Left ventricle myocardium inferior (tissue), 1 donor: ENCODE results near the gene UCK1. TPM values are rescaled to one million over a fixed set of nuclear protein-coding genes. Genes with fewer than 3 reads are reported as not detected.

Source experiments
- DNase-seq: peaks from one replicate; pipeline ENCODE4 v3.0.0-alpha.2; 2020
- H3K27ac ChIP-seq: fragments of 200-600 bp; replicated peaks from 2 replicates; pipeline ENCODE4 v1.8.0; 2021
- H3K27me3 ChIP-seq: fragments of 200-600 bp; 2 replicates; pipeline ENCODE4 v1.8.0; 2021; ENCODE audit warnings: low read depth
- H3K36me3 ChIP-seq: fragments of 200-600 bp; 2 replicates; pipeline ENCODE4 v1.8.0; 2021
- H3K4me1 ChIP-seq: fragments of 200-600 bp; 2 replicates; pipeline ENCODE4 v1.8.0; 2021
- H3K4me3 ChIP-seq: fragments of 200-600 bp; 2 replicates; pipeline ENCODE4 v1.8.0; 2021; ENCODE audit warnings: mild to moderate bottlenecking, moderate library complexity
- H3K9me3 ChIP-seq: fragments of 200-600 bp; replicated peaks from 2 replicates; pipeline ENCODE4 v1.8.0; 2021
- intact Hi-C: fragments of 100-400 bp; cut with micrococcal nuclease; formaldehyde crosslinking; loops from one replicate; pipeline ENCODE4 v1.11.0; 2022
- total RNA-seq: library from RNA; stranded (reverse); fragmentation: NEBNext Ultra II Directional; extraction: Animal tissue kit (Norgen Biotek cat#: 25700); gene quantifications from one replicate; pipeline ENCODE4 v1.2.1, GENCODE V29; 2021
- TF ChIP-seq, protein P1 (sequence below): fragments of 200-600 bp; IDR thresholded peaks from 2 replicates; pipeline ENCODE4 v1.8.0; 2021; ENCODE audit warnings: antibody characterized with exemption, mild to moderate bottlenecking, borderline replicate concordance
- donor health status: DM: no; HTN: yes; CAD: no; lungs with severe emphysema.

Gene UCK1
- total RNA-seq, 1 donor from 2014 or later: 23.0 TPM

GRCh38 chr9:131523451-131524435 is 7.3 kb downstream of the UCK1 start:
- Histone ChIP-seq H3K36me3 (peaks cover 100% of the 10 kb centered on the region), H3K4me3 (no peak overlapping the region), H3K9me3 (no peaks in the 10 kb centered on the region), H3K4me1 (peaks cover 12% of the 10 kb centered on the region), H3K27ac (no peak overlapping the region), H3K27me3 (no peaks in the 10 kb centered on the region)
- no peak for DNase-seq
- intact Hi-C loops: no loop called here
- TF ChIP-seq, protein P1, sequence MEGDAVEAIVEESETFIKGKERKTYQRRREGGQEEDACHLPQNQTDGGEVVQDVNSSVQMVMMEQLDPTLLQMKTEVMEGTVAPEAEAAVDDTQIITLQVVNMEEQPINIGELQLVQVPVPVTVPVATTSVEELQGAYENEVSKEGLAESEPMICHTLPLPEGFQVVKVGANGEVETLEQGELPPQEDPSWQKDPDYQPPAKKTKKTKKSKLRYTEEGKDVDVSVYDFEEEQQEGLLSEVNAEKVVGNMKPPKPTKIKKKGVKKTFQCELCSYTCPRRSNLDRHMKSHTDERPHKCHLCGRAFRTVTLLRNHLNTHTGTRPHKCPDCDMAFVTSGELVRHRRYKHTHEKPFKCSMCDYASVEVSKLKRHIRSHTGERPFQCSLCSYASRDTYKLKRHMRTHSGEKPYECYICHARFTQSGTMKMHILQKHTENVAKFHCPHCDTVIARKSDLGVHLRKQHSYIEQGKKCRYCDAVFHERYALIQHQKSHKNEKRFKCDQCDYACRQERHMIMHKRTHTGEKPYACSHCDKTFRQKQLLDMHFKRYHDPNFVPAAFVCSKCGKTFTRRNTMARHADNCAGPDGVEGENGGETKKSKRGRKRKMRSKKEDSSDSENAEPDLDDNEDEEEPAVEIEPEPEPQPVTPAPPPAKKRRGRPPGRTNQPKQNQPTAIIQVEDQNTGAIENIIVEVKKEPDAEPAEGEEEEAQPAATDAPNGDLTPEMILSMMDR: no peak

- H3K27me3 ChIP-seq: no peaks in the 10 kb centered on the region
- intact Hi-C loops: no loop called here
- H3K4me3 ChIP-seq: no peak overlapping the region
- peaks cover 19% of the 10 kb centered on the region for H3K4me1 ChIP-seq
- no peaks in the 10 kb centered on the region for H3K9me3 ChIP-seq
- H3K36me3 ChIP-seq: peaks cover 98% of the 10 kb centered on the region
- no peak for DNase-seq
- TF ChIP-seq, protein P1: no peak
- H3K27ac ChIP-seq: no peak overlapping the region
These were observed 8.0 kb downstream of the UCK1 start for GRCh38 chr9:131523086-131523388.

DNA sequence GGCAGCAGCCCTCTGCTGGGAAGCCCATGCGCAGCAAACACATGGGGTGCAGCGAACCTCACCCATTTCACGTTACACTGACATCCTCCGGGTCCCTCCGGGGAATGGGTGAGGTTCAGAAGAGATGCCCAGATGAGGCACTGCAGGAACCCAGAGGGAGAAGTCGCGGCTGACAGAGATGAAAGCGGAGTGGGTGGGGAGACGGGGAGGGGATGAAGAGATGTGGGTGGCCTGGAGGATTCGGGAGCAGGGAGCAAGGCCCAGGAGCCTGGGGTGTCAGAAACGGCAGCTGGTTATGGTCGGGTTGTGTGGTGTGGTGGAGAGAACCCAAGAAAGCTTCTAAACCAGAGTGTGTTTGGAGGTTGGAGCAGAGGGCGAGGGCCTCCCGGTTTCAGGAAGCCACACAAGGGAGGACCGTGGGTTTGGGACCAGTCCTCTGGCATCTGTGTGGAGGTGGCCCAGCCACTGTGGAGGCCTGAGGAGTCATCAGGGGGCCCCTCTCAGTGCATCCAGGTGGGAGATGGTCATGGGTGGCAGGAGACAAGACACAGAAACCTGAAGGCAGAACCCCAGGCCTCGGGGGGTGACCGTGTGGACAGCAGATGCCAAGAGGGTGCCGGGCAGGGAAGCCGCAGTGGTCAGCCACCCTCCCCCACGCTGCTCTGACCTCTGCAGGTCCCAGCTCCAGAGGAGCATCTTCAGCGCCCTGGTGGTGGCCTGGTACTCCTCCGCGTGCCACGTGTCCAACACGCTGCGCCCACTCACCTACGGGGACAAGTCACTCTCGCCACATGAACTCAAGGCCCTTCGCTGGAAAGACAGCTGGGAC is 8.6 kb downstream of the UCK1 start:
- no peaks in the 10 kb centered on the region for H3K9me3 ChIP-seq
- peaks cover 23% of the 10 kb centered on the region for H3K4me1 ChIP-seq
- TF ChIP-seq, protein P1: no peak
- H3K4me3 ChIP-seq: no peak overlapping the region
- no peak overlapping the region for H3K27ac ChIP-seq
- H3K36me3 ChIP-seq: peaks cover 93% of the 10 kb centered on the region
- DNase-seq: no peak
- no peaks in the 10 kb centered on the region for H3K27me3 ChIP-seq
- intact Hi-C loops: no loop called here

- no peaks in the 10 kb centered on the region for H3K27me3 ChIP-seq
- H3K36me3 ChIP-seq: peaks cover 90% of the 10 kb centered on the region
- H3K27ac ChIP-seq: no peak overlapping the region
- H3K9me3 ChIP-seq: no peaks in the 10 kb centered on the region
- H3K4me3 ChIP-seq: no peak overlapping the region
- peaks cover 28% of the 10 kb centered on the region for H3K4me1 ChIP-seq
- intact Hi-C loops: no loop called here
- DNase-seq: no peak
- TF ChIP-seq, protein P1: no peak
These were observed 9.2 kb downstream of the UCK1 start for GRCh38 chr9:131521822-131522221.

DNA sequence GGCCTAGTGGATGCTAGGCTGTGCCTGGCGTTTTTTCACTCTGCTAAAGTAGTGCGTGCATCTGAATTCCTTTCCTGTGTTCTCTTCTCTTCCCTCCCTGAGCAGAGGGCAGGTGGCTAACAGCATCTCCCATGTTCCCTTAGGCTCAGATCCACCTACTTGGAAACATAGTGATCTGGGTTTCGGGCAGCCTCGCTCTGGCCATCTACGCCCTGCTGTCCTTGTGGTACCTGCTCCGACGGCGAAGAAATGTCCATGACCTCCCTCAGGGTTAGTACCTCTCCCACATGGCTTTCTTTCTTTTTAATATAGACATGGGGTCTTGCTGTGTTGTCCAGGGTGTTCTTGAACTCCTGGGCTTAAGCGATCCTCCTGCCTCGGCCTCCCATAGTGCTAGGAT is 9.9 kb downstream of the UCK1 start:
- intact Hi-C loops: no loop called here

More for the DNA sequence above, 9.9 kb downstream of the UCK1 start:
- Histone ChIP-seq H3K36me3 (peaks cover 90% of the 10 kb centered on the region), H3K27ac (no peak overlapping the region), H3K4me1 (peaks cover 28% of the 10 kb centered on the region), H3K4me3 (no peak overlapping the region), H3K27me3 (no peaks in the 10 kb centered on the region), H3K9me3 (no peaks in the 10 kb centered on the region)
- DNase-seq: no peak
- TF ChIP-seq, protein P1: no peak
